Mesendoderm (in vitro differentiated cells): ENCODE data around the gene BGLAP.
A peak's percentile ranks its signal among the peaks of the same experiment; 100 is the strongest.

Source experiments
- DNase-seq: peaks from one replicate; pipeline ENCODE4 v3.0.0; 2013
- H2AK5ac ChIP-seq: 2 replicates; pipeline ENCODE4 v1.6.1; 2013; ENCODE audit warnings: low read length, inconsistent platforms
- H2BK120ac ChIP-seq: 2 replicates; pipeline ENCODE4 v1.6.1; 2013; ENCODE audit warnings: low read depth, mild to moderate bottlenecking, low read length, moderate library complexity, mixed read lengths
- H2BK15ac ChIP-seq: replicated peaks from 2 replicates; pipeline ENCODE4 v1.6.1; 2013; ENCODE audit warnings: low read depth, mild to moderate bottlenecking, moderate library complexity
- H2BK5ac ChIP-seq: 2 replicates; pipeline ENCODE4 v1.6.1; 2013; ENCODE audit warnings: low read length, inconsistent platforms
- H3K18ac ChIP-seq: 2 replicates; pipeline ENCODE4 v1.6.1; 2013; ENCODE audit warnings: mild to moderate bottlenecking, low read length, mixed read lengths
- H3K23ac ChIP-seq: one replicate; pipeline ENCODE4 v1.6.1; 2013; ENCODE audit warnings: low read length
- H3K27ac ChIP-seq: 2 replicates; pipeline ENCODE4 v1.5.1; 2013; ENCODE audit warnings: low read depth, mild to moderate bottlenecking, inconsistent platforms, low read length, moderate library complexity
- H3K27me3 ChIP-seq: 2 replicates; pipeline ENCODE4 v1.6.1; 2013; ENCODE audit warnings: low read length, control low read depth, mild to moderate bottlenecking, inconsistent platforms; ENCODE audit not compliant: insufficient read depth, poor library complexity
- H3K36me3 ChIP-seq: 2 replicates; pipeline ENCODE4 v1.6.1; 2013; ENCODE audit warnings: low read length, inconsistent platforms; ENCODE audit not compliant: control insufficient read depth, insufficient read depth
- H3K4ac ChIP-seq: one replicate; pipeline ENCODE4 v1.6.1; 2013; ENCODE audit warnings: low read depth, mild to moderate bottlenecking, low read length, moderate library complexity
- H3K4me1 ChIP-seq: 2 replicates; pipeline ENCODE4 v1.6.1; 2013; ENCODE audit warnings: low read depth, low read length, inconsistent platforms; ENCODE audit not compliant: control insufficient read depth
- H3K4me2 ChIP-seq: 2 replicates; pipeline ENCODE4 v1.6.1; 2013; ENCODE audit warnings: low read length
- H3K4me3 ChIP-seq: 2 replicates; pipeline ENCODE4 v1.5.1; 2013; ENCODE audit warnings: mild to moderate bottlenecking, low read length
- H3K56ac ChIP-seq: one replicate; pipeline ENCODE4 v1.6.1; 2013; ENCODE audit warnings: low read length
- H3K79me1 ChIP-seq: 2 replicates; pipeline ENCODE4 v1.6.1; 2013; ENCODE audit warnings: low read length, inconsistent platforms
- H3K79me2 ChIP-seq: 2 replicates; pipeline ENCODE4 v1.6.1; 2013; ENCODE audit warnings: mild to moderate bottlenecking, low read length; ENCODE audit not compliant: control insufficient read depth, insufficient read depth
- H3K9ac ChIP-seq: 2 replicates; pipeline ENCODE4 v1.6.1; 2013; ENCODE audit warnings: low read length, inconsistent platforms
- H4K5ac ChIP-seq: one replicate; pipeline ENCODE4 v1.6.1; 2013; ENCODE audit warnings: low read length
- H4K8ac ChIP-seq: one replicate; pipeline ENCODE4 v1.6.1; 2013; ENCODE audit warnings: low read depth, mild to moderate bottlenecking, control low read depth, low read length, moderate library complexity
- WGBS: extraction: QIAGEN DNeasy Blood & Tissue Kit; methylation state at CpG from one replicate; pipeline ENCODE4 v1.1.7; 2013; ENCODE audit warnings: low lambda C conversion rate, missing lambda C conversion rate; ENCODE audit not compliant: insufficient coverage; ENCODE audit errors: extremely low coverage; 5-methylcytosine and 5-hydroxymethylcytosine counted together

The BGLAP gene

DNA sequence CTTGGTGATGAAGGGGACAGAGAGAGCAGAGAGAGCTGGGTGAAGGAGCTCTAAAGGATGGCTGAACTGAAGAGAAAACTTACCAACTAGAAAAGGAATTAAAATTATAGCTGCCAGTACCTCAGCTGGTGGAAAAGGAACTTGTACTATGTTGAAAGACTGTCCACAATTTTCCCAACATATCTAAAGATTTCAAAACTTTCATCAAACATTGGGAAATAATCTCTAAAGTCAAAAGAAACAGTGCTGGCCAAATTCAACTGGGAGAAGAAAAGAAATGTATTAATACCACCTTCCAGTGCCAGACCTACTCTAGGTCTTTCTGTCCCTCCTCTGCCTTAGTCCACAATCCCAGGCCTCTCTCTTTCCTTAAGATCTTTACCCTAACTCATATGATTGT lies 34.5 kb downstream of the BGLAP start:
- Histone ChIP-seq H2BK15ac (no peak overlapping the region), H3K56ac (no peak overlapping the region), H3K36me3 (peaks cover 21% of the 10 kb centered on the region), H3K27me3 (no peaks in the 10 kb centered on the region), H3K9ac (no peak overlapping the region), H3K27ac (no peak overlapping the region), H3K79me1 (peaks cover 14% of the 10 kb centered on the region), H3K23ac (no peak overlapping the region), H3K18ac (no peak overlapping the region), H4K8ac (no peak overlapping the region), H3K4me3 (no peak overlapping the region), H3K4me2 (no peak overlapping the region), H3K4me1 (no peaks in the 10 kb centered on the region), H3K4ac (no peak overlapping the region), H2BK5ac (no peak overlapping the region), H3K79me2 (peaks cover 27% of the 10 kb centered on the region), H2BK120ac (no peak overlapping the region), H2AK5ac (no peak overlapping the region), H4K5ac (no peak overlapping the region)
- no peak for DNase-seq

- Histone ChIP-seq H4K5ac (no peak overlapping the region), H3K36me3 (peaks cover 21% of the 10 kb centered on the region), H2AK5ac (no peak overlapping the region), H3K4me1 (no peaks in the 10 kb centered on the region), H3K4me3 (no peak overlapping the region), H3K27me3 (no peaks in the 10 kb centered on the region), H3K79me2 (peaks cover 31% of the 10 kb centered on the region), H3K56ac (no peak overlapping the region), H2BK120ac (no peak overlapping the region), H3K23ac (no peak overlapping the region), H3K9ac (no peak overlapping the region), H2BK15ac (no peak overlapping the region), H4K8ac (no peak overlapping the region), H3K4ac (no peak overlapping the region), H3K18ac (no peak overlapping the region), H3K79me1 (peaks cover 18% of the 10 kb centered on the region), H2BK5ac (no peak overlapping the region), H3K4me2 (no peak overlapping the region), H3K27ac (no peak overlapping the region)
- no CpG with 5 or more reads among the region's 6 CpGs for WGBS
- DNase-seq = no peak
Measured at GRCh38 chr1:156276966-156277381, 35.0 kb downstream of the BGLAP start.

- H3K9ac ChIP-seq = no peak overlapping the region
- no peak overlapping the region for H4K8ac ChIP-seq
- no peak overlapping the region for H3K4ac ChIP-seq
- no peak overlapping the region for H2BK15ac ChIP-seq
- no peak overlapping the region for H2BK5ac ChIP-seq
- no peak overlapping the region for H4K5ac ChIP-seq
- H2BK120ac ChIP-seq = no peak overlapping the region
- H3K4me3 ChIP-seq = no peak overlapping the region
- H3K18ac ChIP-seq = no peak overlapping the region
- H2AK5ac ChIP-seq = no peak overlapping the region
- no peak overlapping the region for H3K23ac ChIP-seq
- H3K79me2 ChIP-seq = peaks cover 34% of the 10 kb centered on the region
- H3K36me3 ChIP-seq = peaks cover 8% of the 10 kb centered on the region
- peaks cover 19% of the 10 kb centered on the region for H3K79me1 ChIP-seq
- no peak for DNase-seq
- WGBS = no CpG with 5 or more reads among the region's 3 CpGs
- no peak overlapping the region for H3K4me2 ChIP-seq
- H3K27me3 ChIP-seq = no peaks in the 10 kb centered on the region
- H3K56ac ChIP-seq = no peak overlapping the region
- H3K4me1 ChIP-seq = no peaks in the 10 kb centered on the region
- no peak overlapping the region for H3K27ac ChIP-seq
Measured at GRCh38 chr1:156279837-156280236, 37.9 kb downstream of the BGLAP start.

- no peak for DNase-seq
- no peaks in the 10 kb centered on the region for H3K27me3 ChIP-seq
- H4K5ac ChIP-seq = no peak overlapping the region
- no peak overlapping the region for H2BK5ac ChIP-seq
- no peaks in the 10 kb centered on the region for H3K4me1 ChIP-seq
- no peak overlapping the region for H3K27ac ChIP-seq
- peak overlapping the region; percentile 72 for H3K4me2 ChIP-seq
- H3K79me1 ChIP-seq = peaks cover 19% of the 10 kb centered on the region
- H3K79me2 ChIP-seq = peaks cover 34% of the 10 kb centered on the region
- no peak overlapping the region for H2BK120ac ChIP-seq
- no peak overlapping the region for H3K23ac ChIP-seq
- peak overlapping the region; percentile 90 for H3K56ac ChIP-seq
- peaks cover 6% of the 10 kb centered on the region for H3K36me3 ChIP-seq
- no peak overlapping the region for H2AK5ac ChIP-seq
- no peak overlapping the region for H2BK15ac ChIP-seq
- no peak overlapping the region for H4K8ac ChIP-seq
- H3K4ac ChIP-seq = no peak overlapping the region
- H3K9ac ChIP-seq = peak overlapping the region; percentile 63
- no CpG with 5 or more reads among the region's 8 CpGs for WGBS
- no peak overlapping the region for H3K18ac ChIP-seq
- no peak overlapping the region for H3K4me3 ChIP-seq
Measured at GRCh38 chr1:156281281-156281680, 39.3 kb downstream of the BGLAP start.

DNA sequence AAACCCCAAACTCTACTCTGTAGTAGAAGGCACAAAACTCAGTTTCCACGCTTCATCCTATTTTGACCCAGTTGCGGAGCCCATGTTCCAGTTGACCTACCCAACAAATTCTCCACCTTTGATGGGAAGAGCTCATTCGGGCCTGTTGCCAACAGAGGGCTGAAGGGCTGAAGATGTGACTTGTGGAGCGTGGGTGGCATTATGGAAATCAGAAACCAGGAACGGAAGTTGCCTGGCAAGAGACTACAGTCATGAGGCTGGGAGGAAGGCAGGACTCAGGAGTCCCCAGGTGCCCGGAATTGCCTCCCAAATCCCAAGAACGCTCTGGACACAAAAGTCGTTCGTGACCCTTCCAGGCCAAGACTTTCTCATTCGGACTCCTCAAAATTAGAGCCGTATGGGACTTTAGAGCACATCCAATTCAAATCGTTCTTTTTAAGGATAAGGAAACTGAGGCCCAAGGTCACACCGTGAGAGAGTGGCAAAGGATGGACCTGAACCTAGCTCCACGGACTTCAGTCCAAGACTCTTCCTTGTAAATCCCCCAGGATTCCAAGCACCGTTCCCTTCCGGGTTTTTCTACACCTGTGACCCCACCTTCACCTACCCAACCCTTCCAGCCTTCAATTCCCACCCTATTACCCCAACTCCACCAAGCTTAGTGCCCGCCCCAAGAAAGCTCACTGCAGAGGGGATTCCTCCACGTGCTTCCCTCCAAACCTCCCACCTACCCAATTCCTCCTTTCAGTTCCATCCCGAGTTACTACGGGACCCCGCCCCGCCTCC lies 39.9 kb downstream of the BGLAP start:
- DNase-seq = peak; percentile 57
- no peak overlapping the region for H3K27ac ChIP-seq
- no CpG with 5 or more reads among the region's 22 CpGs for WGBS

More for the DNA sequence above, 39.9 kb downstream of the BGLAP start:
- no peaks in the 10 kb centered on the region for H3K4me1 ChIP-seq
- peak overlapping the region; percentile 82 for H3K4ac ChIP-seq
- H3K79me2 ChIP-seq = peaks cover 34% of the 10 kb centered on the region
- peak overlapping the region; percentile 94 for H3K18ac ChIP-seq
- peak overlapping the region; percentile 90 for H3K56ac ChIP-seq
- H3K27me3 ChIP-seq = no peaks in the 10 kb centered on the region
- no peak overlapping the region for H2AK5ac ChIP-seq
- no peak overlapping the region for H3K23ac ChIP-seq
- H2BK120ac ChIP-seq = no peak overlapping the region
- H3K79me1 ChIP-seq = peaks cover 19% of the 10 kb centered on the region
- H3K4me2 ChIP-seq = peak overlapping the region; percentile 72
- H2BK5ac ChIP-seq = no peak overlapping the region
- H4K8ac ChIP-seq = no peak overlapping the region
- H3K4me3 ChIP-seq = peak overlapping the region; percentile 44
- peak overlapping the region; percentile 63 for H3K9ac ChIP-seq
- H2BK15ac ChIP-seq = no peak overlapping the region
- H4K5ac ChIP-seq = no peak overlapping the region
- H3K36me3 ChIP-seq = peaks cover 5% of the 10 kb centered on the region
